Endodermal cell (in vitro differentiated cells): ENCODE results near the gene AKAP6. TPM values are rescaled to one million over a fixed set of nuclear protein-coding genes. Genes with fewer than 3 reads are reported as not detected.

Experiments used
- DNase-seq: peaks from one replicate; pipeline ENCODE4 v3.0.0-alpha.2; 2017
- H3K27ac ChIP-seq: 2 replicates; pipeline ENCODE4 v1.5.1; 2013; ENCODE audit warnings: mild to moderate bottlenecking, low read depth, low read length, moderate library complexity
- H3K27me3 ChIP-seq: 2 replicates; pipeline ENCODE4 v1.6.1; 2013; ENCODE audit warnings: mild to moderate bottlenecking, low read length, moderate library complexity; ENCODE audit not compliant: insufficient read depth, control insufficient read depth, poor library complexity, severe bottlenecking
- H3K36me3 ChIP-seq: 2 replicates; pipeline ENCODE4 v1.7.0; 2013; ENCODE audit warnings: mild to moderate bottlenecking, low read length, moderate library complexity; ENCODE audit not compliant: control insufficient read depth, insufficient read depth
- H3K4me1 ChIP-seq: one replicate; pipeline ENCODE4 v1.7.0; 2013; ENCODE audit warnings: low read length; ENCODE audit not compliant: control insufficient read depth, insufficient read depth
- H3K4me3 ChIP-seq: 2 replicates; pipeline ENCODE4 v1.5.1; 2013; ENCODE audit warnings: mild to moderate bottlenecking, low read length, moderate library complexity
- H3K9ac ChIP-seq: 2 replicates; pipeline ENCODE4 v1.6.1; 2013; ENCODE audit warnings: mild to moderate bottlenecking, low read length, moderate library complexity; ENCODE audit not compliant: poor library complexity, severe bottlenecking; ENCODE audit errors: extremely low read depth
- H3K9me3 ChIP-seq: 2 replicates; pipeline ENCODE4 v1.6.1; 2013; ENCODE audit warnings: mild to moderate bottlenecking, low read length, moderate library complexity; ENCODE audit not compliant: control insufficient read depth
- H3K27ac Mint-ChIP-seq: 2 replicates; pipeline ENCODE4 v1.8.0; 2020; ENCODE audit warnings: mixed read lengths
- H3K27me3 Mint-ChIP-seq: 2 replicates; pipeline ENCODE4 v1.8.0; 2021; ENCODE audit warnings: mild to moderate bottlenecking, mixed read lengths; ENCODE audit not compliant: insufficient read depth
- H3K36me3 Mint-ChIP-seq: 2 replicates; pipeline ENCODE4 v1.8.0; 2020; ENCODE audit warnings: low read depth, mixed read lengths
- H3K4me1 Mint-ChIP-seq: 2 replicates; pipeline ENCODE4 v1.8.0; 2020; ENCODE audit warnings: mixed read lengths
- H3K4me3 Mint-ChIP-seq: 2 replicates; pipeline ENCODE4 v1.8.0; 2020; ENCODE audit warnings: mild to moderate bottlenecking, moderate library complexity, mixed read lengths
- H3K9me3 Mint-ChIP-seq: 2 replicates; pipeline ENCODE4 v1.8.0; 2020; ENCODE audit warnings: mild to moderate bottlenecking, mixed read lengths
- WGBS, 2 experiments: methylation state at CpG; one replicate each; pipeline versions ENCODE4 v1.1.5 to v1.1.7; 2013; ENCODE audit warnings: missing lambda C conversion rate in 2 of 2, mixed read lengths in 1 of 2; ENCODE audit not compliant: insufficient coverage in 1 of 2, insufficient read length in 1 of 2; 5-methylcytosine and 5-hydroxymethylcytosine counted together
- total RNA-seq, 2 donors: library from RNA; stranded (reverse); fragmentation: NEBNext Ultra II Directional in 1 of 2; extraction: Animal tissue kit (Norgen Biotek cat#: 25700) in 1 of 2; gene quantifications; 2 replicates in 1 of 2; 3 replicates in 1 of 2; pipeline ENCODE4 v1.2.1, GENCODE V29; 2021
- TF ChIP-seq, protein P1 (sequence below): fragments of 200-600 bp; sonication (generic); conservative IDR thresholded peaks from 2 replicates; pipeline ENCODE4 v1.5.0; 2021; ENCODE audit warnings: antibody characterized with exemption, mild to moderate bottlenecking

Gene AKAP6
- total RNA-seq, 2 donors from 2014 or later, result 4.3 to 5.0 TPM

DNA sequence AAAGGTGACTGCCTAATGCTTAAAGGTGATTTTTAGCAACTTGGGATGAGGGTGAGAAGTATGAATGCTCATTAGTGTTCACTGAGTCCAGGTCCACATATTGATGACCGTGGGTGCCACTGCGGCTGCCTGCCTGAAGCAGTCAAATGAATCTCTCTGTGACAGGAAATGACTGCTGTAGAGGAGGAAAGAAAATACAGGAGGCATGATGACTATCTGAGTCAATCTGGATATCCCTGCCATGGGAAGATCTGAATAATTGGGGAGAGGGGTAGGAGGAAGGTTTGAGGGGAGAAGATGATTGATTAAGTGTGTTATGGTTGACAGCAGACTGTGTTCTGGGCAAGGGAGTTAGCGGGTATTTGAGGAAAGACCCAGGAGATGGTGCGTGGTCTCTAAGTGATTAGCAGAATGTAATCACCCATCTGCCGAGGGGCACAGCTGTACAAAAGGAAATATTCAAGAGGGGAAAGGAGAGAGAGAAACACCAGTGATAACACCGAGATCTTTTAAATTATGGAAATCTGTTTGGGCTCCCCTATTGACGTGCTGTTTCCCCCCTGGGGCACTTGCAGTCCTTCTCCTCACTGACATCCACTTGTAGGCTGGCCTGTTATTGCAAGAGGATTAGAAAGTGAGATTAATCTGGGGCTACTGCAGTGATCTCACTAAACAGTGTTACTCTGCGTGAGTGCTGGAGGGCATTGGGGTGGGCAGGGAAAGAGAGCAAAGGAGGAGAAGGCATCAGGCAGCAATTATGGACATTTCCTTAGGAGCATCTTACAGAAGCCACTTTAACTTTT, 97.7 kb downstream of the AKAP6 start:
- no peak overlapping the region for H3K4me3 Mint-ChIP-seq
- peaks cover 16% of the 10 kb centered on the region for H3K9me3 ChIP-seq
- H3K9me3 Mint-ChIP-seq, result peaks cover 23% of the 10 kb centered on the region
- TF ChIP-seq, protein P1, sequence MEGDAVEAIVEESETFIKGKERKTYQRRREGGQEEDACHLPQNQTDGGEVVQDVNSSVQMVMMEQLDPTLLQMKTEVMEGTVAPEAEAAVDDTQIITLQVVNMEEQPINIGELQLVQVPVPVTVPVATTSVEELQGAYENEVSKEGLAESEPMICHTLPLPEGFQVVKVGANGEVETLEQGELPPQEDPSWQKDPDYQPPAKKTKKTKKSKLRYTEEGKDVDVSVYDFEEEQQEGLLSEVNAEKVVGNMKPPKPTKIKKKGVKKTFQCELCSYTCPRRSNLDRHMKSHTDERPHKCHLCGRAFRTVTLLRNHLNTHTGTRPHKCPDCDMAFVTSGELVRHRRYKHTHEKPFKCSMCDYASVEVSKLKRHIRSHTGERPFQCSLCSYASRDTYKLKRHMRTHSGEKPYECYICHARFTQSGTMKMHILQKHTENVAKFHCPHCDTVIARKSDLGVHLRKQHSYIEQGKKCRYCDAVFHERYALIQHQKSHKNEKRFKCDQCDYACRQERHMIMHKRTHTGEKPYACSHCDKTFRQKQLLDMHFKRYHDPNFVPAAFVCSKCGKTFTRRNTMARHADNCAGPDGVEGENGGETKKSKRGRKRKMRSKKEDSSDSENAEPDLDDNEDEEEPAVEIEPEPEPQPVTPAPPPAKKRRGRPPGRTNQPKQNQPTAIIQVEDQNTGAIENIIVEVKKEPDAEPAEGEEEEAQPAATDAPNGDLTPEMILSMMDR, result no peak
- H3K27me3 Mint-ChIP-seq, result peaks cover 68% of the 10 kb centered on the region
- no peak overlapping the region for H3K4me3 ChIP-seq
- H3K27ac Mint-ChIP-seq, result no peak overlapping the region
- DNase-seq, result peak; percentile 51
- peaks cover 48% of the 10 kb centered on the region for H3K27me3 ChIP-seq
- no peaks in the 10 kb centered on the region for H3K36me3 ChIP-seq
- no peak overlapping the region for H3K9ac ChIP-seq
- H3K4me1 ChIP-seq, result peaks cover 14% of the 10 kb centered on the region
- WGBS, 2 experiments, result 60 to 83% methylated on average over 5 to 8 of the region's 8 CpGs
- H3K36me3 Mint-ChIP-seq, result peaks cover 3% of the 10 kb centered on the region
- H3K27ac ChIP-seq, result peak overlapping the region; percentile 36
- peaks cover 43% of the 10 kb centered on the region for H3K4me1 Mint-ChIP-seq

DNA sequence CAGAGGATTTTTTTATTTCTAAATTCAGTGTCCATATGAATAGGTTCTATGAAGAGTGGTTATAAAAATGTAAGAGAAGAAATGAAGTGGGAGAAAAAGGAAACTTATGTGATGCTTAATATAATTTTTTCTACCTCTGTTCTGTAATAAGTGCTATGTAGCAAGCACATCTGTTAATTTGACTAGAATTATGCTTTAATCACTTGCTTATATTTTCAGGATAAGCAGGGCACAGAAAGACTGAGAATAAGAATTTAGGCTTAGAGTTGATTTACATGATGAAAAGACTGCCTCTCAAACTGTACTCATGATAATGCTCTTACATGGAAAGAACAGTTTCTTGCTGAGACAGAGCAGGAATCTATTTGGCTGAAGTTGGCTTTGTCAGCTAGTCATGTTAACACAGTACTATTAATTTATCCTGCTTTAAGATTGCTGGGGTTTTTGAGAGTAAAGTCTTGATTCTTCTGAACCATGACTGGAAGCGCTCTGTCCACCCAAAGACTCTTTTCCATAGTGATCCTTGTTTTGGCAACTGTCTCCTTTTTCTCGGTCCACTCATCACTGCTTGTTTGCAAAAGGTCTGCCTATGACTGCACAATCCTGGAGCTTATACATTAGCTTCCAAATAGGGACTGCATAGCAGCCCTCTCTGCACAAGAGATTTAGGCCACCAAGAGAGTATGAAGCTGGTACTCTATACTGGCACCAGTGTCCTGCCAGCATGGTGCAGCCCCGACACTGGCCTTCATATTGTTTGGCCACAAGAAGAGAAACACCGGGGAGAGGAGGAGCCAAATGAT, 98.8 kb downstream of the AKAP6 start:
- TF ChIP-seq, protein P1, result no peak
- Mint-ChIP-seq H3K27ac (no peak overlapping the region), H3K4me1 (peaks cover 43% of the 10 kb centered on the region), H3K9me3 (peaks cover 12% of the 10 kb centered on the region), H3K27me3 (peaks cover 68% of the 10 kb centered on the region), H3K36me3 (peaks cover under 1% of the 10 kb centered on the region), H3K4me3 (no peak overlapping the region)
- Histone ChIP-seq H3K4me1 (peaks cover 14% of the 10 kb centered on the region), H3K27me3 (peaks cover 48% of the 10 kb centered on the region), H3K4me3 (no peak overlapping the region), H3K9ac (no peak overlapping the region), H3K27ac (no peak overlapping the region), H3K9me3 (peaks cover 5% of the 10 kb centered on the region), H3K36me3 (no peaks in the 10 kb centered on the region)
- WGBS, 2 experiments, result 81 to 86% methylated on average over 4 of the region's 4 CpGs
- no peak for DNase-seq

DNA sequence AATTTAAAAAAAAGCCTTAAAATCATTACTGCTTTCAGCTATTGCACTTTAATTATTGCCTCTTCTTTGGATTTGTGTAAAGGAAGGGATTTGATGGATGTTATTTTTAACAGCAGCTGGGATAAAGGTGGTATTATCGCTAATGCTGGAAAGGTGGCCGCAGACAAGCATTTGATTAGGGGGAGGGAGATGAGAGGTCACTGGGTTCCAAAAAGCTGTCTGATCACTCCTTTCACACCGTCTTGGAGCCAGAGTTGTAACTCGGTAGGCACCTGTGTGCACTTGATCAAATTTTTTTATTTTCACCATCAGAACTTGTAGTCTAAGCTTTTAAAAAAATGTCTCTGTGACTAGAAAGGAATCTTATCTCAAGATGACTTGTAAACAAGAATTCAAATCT, 99.8 kb downstream of the AKAP6 start:
- WGBS, 2 experiments, result 79 to 83% methylated on average over 2 to 4 of the region's 4 CpGs

More for the DNA sequence above, 99.8 kb downstream of the AKAP6 start:
- no peaks in the 10 kb centered on the region for H3K9me3 ChIP-seq
- H3K4me3 ChIP-seq, result no peak overlapping the region
- H3K27me3 ChIP-seq, result peaks cover 48% of the 10 kb centered on the region
- H3K9ac ChIP-seq, result no peak overlapping the region
- H3K4me1 ChIP-seq, result peaks cover 14% of the 10 kb centered on the region
- H3K36me3 Mint-ChIP-seq, result no peaks in the 10 kb centered on the region
- DNase-seq, result no peak
- peaks cover 70% of the 10 kb centered on the region for H3K27me3 Mint-ChIP-seq
- no peaks in the 10 kb centered on the region for H3K36me3 ChIP-seq
- peaks cover 47% of the 10 kb centered on the region for H3K4me1 Mint-ChIP-seq
- no peak overlapping the region for H3K4me3 Mint-ChIP-seq
- H3K9me3 Mint-ChIP-seq, result peaks cover 7% of the 10 kb centered on the region
- TF ChIP-seq, protein P1, result no peak
- no peak overlapping the region for H3K27ac Mint-ChIP-seq
- H3K27ac ChIP-seq, result no peak overlapping the region
